ENCODE data around the gene FAM210B.

DNA sequence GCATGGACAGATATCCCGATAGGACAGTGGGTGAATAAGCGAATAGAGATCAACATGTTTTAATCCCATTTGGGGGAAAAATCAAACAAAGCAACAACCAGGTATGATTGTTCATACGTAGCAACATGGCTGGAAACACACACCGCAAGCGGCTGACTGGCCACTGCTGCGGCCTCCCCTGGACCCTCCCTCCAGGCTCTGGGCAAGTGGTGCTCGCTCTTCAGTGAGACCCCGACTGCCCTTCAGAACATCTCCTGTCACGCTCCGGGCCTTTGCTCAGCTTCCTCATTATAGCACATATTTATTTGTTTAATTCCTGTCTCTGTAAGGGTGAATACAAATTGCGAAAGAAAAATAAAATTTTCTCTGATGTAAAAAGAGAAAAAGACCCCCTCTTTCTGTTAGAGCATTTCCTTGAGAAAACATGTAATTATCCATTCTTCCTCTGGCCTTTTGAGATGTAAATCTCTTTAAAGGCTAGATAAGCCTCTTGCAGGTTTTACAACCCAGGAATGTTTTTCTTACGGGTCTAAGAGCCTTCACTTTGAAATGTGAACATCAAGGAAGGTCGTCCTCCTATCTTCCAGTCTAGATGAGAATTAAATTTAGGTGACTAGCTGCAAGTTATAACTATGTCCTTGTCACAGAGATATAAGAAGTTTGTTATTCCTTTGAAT lies 11.0 kb upstream of the FAM210B start:
- TF ChIP-seq, protein P1, sequence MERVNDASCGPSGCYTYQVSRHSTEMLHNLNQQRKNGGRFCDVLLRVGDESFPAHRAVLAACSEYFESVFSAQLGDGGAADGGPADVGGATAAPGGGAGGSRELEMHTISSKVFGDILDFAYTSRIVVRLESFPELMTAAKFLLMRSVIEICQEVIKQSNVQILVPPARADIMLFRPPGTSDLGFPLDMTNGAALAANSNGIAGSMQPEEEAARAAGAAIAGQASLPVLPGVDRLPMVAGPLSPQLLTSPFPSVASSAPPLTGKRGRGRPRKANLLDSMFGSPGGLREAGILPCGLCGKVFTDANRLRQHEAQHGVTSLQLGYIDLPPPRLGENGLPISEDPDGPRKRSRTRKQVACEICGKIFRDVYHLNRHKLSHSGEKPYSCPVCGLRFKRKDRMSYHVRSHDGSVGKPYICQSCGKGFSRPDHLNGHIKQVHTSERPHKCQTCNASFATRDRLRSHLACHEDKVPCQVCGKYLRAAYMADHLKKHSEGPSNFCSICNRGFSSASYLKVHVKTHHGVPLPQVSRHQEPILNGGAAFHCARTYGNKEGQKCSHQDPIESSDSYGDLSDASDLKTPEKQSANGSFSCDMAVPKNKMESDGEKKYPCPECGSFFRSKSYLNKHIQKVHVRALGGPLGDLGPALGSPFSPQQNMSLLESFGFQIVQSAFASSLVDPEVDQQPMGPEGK (CRISPR knock-in tag; IDR thresholded peaks at IDR 0.05; ENCODE audit: borderline replicate concordance), result no peak
- no peak for TF ChIP-seq ZNF8 (CRISPR knock-in tag; IDR thresholded peaks at IDR 0.05)
- TF ChIP-seq OSR1 (CRISPR knock-in tag; IDR thresholded peaks at IDR 0.05), result no peak
- TF ChIP-seq ARNTL (CRISPR knock-in tag; IDR thresholded peaks at IDR 0.05; ENCODE audit: borderline replicate concordance, low read depth), result no peak
- no peak for TF ChIP-seq ZFP30 (CRISPR knock-in tag; IDR thresholded peaks at IDR 0.05)
- TF ChIP-seq TOX (CRISPR knock-in tag; IDR thresholded peaks at IDR 0.05; ENCODE audit: borderline replicate concordance), result no peak
- TF ChIP-seq ZFP3 (CRISPR knock-in tag; IDR thresholded peaks at IDR 0.05), result no peak
- no peak for TF ChIP-seq ISL1 (CRISPR knock-in tag; IDR thresholded peaks at IDR 0.05)
